Fibroblast of gingiva (primary cell): ENCODE data around the gene SLC15A5.

Source experiments
- DNase-seq: peaks from one replicate; pipeline ENCODE4 v3.0.0-alpha.2; 2011; ENCODE audit warnings: low read depth

Gene SLC15A5

DNA sequence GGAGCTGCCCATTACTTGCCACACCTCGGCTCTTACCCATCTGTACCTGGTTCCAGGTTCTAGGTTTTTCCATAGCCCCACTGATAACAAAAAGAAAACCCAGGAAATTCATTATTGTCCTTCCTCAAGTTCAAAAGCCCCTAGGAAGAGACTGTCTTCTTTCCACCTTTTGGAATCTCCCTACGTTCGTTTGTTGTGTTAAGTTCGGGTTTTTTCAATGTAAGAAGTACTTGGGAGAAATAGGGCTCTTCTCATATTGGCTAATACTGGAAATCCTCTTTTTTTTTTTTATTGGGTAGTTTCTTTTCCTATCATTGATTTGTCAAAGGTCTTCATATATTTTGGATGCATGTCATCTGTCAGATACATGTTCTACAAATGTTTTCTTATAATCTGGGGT, 17.3 kb downstream of the SLC15A5 start:
- DNase-seq: no peak

DNA sequence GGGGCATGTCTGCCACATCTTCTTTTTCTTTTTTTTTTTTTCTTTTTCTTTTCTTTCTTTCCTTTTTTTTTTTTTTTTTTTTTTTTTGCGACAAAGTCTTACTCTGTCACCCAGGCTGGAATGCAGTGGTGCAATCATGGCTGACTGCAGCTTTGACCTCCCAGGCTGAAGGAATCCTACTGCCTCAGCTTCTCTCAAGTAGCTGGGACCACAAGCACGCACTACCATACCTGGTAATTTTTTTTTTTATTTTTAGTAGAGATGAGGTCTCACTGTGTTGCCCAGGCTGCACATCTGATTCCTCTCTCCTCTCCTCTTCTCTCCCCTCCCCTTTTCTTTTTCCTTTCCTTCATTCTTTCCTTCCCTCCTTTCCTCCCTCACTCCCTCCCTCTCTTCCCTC, 18.5 kb downstream of the SLC15A5 start:
- no peak for DNase-seq

DNA sequence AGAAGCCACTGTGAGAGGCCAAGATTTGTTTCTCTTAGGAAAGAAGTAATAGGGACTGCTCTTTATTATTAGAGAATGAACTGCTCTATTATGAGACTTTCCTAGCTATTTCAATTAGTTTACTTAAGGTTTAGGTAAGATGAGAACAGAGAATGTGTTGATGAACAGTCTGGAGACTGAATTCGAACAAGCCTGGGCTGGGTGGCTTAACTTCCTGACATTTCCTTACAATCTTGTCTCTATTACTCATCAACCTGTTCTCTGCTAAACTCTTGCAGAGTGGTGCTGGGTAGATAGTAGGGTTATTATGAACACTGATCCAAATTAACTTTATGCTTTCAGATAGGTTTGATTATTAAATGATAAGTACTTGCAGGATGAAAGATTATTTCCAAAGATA, 31.2 kb downstream of the SLC15A5 start:
- DNase-seq: no peak

DNA sequence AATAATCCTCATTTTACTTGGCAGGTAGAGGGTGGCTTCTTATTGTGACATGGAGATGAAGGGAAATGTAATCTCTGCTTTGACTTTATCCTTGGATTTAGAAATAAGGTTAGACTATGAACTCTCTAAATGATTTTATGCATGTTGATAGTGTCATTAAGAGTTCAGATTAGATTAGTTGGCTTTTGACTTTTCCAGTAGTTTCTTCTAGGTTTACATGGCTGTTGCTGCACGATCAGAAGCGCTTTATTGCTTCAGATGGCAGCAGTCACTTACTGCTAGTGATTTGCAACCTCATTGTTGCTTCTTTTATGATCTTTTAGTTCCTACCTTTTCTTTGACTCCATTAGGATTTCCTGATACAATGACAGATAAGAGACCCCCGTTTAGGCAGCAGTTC, 32.3 kb downstream of the SLC15A5 start:
- no peak for DNase-seq

DNA sequence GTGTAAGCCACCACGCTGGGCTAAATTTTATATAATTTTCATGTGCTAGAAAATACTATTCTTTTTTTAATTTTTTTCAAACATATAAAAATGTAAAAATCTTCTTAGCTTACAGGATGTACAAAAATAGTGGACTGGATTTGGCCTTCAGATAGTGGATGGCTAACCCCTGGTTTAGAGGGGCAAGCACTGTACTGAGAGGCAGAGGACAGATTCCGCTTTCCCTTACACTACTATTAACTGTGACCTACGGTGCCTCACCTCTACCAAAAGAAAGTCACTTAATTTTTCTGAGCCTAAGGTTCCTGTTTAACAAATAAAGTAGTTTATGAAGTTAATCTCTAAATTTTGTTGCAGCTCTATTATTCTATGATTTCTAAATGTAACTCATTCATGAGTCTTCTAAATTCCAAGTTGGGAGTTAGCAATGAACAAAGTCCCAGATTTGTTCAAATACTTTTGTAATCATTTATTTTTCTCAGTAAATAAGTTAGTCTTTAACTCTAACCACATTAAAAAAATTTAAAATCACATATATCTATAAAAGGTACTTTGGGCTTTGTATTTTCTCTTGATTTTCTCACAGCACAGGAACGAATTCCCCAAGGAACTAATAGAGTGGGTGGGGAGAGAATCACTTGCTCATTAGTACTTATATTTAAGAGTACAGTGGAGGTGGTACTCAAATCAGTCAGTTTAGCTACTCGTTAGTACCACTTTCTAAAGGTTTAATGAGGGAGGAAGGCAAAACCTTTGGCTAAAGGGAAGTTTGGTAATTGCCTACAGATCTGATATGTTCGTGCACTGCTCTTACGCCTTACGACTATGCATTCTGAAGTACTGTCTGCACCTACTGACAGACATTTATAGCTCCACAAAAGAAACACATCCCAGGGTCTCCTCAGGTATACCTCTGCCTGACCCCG, 33.7 kb downstream of the SLC15A5 start:
- no peak for DNase-seq

DNA sequence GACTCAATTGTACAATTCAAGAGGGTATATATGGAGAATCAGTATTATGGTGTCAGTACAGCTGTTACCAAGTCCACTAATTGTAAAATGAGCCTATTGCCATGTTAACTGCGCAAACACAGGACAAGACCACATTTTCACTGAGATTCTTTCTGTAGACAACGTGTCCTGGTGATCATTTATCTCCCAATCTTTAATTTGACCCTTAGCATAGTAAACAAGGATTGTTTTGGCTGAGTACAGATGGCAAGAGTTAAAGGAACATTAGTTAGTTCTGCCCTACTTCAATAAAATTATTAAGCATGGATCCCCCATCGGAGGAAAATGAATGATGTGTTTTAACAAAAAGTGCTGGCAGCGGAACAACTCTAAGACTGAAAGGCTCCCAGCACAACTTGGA, 36.1 kb downstream of the SLC15A5 start:
- DNase-seq: no peak

DNA sequence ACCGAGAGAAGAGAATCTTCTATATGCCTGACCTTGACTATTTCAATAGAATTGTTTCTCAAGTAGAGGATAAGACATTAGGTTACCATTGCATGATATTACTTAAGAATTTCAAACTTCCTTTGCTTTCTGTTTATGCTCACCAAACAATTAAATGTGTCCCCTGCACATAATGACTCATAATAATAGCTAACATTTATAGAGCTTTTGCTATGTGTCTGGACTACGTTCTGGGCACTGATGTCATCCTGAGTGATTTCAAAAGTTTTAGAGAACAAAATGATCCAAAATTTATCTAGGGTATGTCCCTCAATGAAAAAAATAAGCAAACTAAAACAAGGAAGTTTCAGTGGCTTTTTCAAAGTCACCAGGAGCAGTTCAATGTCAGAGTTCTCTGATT, 38.8 kb downstream of the SLC15A5 start:
- peak; percentile 79 for DNase-seq

DNA sequence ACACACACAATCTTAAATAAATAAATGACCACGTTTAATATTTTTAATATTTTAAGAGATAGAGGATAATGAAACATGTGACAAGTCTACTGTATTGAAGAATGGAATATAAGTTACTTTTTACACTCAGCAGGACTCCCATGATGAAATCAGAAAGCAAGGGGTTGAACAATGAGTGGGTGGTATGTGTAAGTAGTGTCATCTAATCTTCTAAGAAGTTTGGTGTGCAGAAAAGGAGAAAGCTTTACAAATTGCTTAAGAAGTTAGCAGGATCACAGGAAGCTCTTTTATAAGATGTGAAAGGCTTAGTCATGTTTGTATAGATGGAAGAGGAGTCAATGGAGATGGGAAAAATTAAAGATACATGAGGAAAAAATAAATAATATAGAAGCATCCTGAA, 47.8 kb downstream of the SLC15A5 start:
- no peak for DNase-seq

DNA sequence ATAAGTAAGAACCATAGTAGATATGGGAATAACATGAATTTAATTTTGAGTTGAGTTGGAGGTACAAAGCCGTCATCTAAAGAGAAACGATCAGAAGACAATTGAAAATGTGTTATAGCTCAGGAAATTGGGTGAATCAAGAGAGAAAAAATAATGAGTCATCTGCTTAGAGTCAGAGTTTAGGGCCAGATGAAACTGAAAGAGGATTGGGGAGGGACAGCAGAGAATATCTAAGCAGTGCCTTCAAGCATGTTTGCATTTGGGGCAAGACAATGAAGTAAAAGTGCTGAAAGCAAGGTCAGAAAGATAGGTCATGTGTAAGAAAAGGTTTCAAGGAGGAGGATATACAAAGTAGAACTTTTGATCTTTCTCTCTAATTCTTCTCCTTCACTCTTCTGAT, 49.4 kb downstream of the SLC15A5 start:
- no peak for DNase-seq

DNA sequence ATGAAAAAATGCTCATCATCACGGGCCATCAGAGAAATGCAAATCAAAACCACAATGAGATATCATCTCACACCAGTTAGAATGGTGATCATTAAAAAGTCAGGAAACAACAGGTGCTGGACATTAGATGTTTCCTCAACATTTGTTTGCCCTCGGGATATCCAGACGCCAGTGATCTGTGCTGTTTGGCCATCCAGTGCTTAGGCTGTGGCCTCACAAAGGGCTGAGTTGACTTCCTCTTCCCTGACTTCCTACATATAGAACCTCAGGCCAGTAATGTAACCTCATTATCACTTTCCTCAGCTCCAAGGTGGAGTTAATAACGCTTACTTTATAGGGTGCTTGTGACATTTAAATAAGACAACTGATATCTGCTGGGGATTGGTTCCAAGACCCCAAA, 51.8 kb downstream of the SLC15A5 start:
- no peak for DNase-seq

DNA sequence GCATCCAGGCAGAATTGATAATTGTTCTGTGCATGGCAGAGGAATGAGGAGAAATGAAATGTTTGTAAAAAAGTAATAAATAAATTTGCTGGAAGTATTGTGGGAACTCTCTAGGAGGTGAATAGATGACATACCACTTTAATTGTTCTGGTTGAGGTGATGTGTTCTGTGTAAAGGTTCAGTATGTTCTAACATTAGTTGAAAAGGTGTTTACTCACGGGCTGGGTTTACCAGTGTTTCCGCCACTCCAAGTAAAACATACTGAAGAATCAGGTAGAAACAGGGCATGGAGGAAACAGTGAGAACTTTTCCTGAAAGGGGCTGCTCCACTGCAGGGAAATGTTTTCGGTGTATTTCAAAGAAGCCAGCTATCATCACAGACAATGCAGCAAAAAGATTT, 53.3 kb downstream of the SLC15A5 start:
- DNase-seq: no peak

DNA sequence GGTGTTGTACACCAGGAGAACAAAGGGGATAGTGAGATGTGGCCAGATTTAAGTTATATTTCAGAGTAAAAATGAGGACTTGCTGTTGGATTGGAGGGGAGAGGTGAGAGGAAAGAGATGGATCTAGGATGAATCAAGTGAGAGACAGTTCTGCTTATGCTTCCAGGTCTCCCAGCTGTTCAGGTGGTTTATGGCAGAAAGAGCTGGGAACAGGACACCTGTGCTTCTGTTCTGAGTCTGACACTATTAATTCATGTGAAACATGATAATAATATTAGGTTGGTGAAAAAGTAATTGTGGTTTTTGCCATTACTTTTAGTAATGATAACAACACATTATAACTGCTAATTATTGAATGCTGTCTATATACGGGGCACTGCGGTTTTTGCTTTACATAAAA, 55.7 kb downstream of the SLC15A5 start:
- no peak for DNase-seq

DNA sequence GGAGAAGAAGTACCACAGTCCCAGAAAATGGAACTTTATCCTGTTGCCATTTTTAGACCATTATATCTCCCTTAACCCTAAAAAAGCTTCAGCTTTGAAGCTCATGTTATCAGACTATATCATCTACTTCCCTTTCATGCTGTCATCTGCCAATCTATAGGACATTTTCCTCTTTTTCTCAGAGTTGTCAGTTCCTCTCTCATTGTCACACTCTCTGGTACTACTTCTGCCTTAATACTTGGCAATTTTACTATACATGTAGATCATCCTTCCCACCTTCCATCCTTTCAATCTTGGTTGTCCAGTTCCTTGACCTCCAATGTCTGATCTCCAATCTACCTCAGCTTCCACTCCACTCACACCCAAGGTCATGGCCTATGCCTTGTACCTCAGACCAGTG, 57.4 kb downstream of the SLC15A5 start:
- DNase-seq: no peak

DNA sequence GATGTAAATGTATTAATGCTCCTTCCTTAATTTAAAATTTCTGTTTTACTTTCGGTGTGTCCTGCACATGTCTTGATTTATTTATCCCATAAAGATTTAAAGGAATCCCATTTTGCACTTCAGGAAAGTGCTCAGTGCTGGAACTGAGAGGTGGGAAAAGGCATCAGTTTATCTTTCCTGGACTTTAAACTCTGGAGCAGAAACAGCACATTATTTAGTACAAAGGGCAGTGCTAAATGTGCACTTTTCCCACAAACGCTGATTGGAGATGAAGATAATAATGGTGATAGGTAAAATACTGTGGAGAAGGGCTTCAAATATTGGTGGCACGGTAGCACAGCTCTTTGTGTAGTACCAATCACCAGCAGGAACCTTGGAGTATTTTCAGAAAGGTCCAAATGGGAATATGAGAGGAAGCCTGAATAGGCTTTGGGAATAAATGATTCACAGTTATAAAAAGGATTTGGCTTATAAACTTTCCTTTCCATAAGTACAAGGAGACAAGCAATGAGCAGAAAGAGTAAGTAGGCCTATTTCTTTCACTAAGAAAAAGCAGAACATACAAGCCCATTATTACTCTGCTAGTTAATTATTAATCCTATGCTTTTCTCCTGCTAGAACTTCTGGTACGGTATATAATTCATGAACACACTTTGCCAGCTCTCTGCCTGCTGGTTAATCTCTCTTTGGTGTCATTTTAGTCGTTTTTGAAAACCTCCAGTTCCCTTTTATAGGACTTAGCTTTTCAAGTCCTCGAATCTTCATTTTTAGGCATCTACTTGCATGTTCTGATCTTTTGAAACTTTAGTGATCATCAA, 58.3 kb downstream of the SLC15A5 start:
- no peak for DNase-seq

DNA sequence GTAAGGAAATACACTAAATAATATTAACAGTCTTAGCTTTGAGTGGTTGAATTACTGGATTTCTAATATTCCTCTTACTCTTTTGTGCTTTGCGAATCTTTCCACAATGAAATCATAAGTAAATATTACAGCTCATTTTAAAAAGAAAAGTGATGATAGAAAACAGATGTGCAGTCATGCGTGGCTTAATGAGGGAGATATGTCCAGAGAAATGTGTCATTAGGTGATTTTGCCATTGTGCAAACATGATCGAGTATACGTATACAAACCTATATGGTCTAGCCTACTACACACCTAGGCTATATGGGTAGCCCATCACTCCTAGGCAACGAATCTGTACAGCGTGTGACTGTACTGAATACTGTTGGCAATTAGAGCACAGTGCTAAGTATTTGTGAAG, 59.3 kb downstream of the SLC15A5 start:
- DNase-seq: no peak

DNA sequence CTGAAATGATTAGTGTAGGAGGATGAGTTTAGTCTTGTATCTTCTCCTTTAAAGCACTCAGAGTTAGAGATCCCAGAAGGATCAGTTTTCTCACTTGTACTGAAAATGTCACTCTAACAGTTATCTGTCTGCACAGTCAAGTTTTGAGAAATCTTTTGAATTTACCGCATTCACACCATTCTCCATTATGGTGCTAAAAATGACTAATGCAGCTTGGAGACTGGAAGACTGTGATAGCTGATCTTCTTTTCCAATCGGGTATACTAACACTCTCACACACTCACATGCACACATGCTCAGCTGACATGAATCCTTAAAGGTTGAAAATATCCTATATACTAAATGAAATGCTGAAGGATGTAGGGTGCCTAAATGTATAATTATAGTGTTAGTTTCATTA, 65.8 kb downstream of the SLC15A5 start:
- no peak for DNase-seq

DNA sequence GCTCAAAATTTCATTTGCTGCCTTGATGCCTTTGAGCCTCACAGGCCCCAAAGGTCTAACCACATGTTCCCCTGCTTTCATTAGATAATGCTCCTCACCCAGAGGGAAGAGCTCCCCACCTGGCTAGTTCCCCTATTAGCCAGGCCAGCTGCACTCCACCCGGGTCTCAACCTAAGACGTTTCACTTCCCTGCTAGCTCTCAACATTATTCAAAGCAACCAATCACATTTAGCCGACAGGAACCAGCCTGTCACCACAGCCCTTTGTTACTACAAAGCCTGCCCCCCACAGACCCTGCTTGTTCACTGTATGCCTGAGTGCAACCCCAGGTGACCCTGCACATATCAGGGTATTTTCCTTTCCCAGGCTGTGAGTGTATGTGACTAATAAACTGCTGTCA, 78.6 kb downstream of the SLC15A5 start:
- no peak for DNase-seq

DNA sequence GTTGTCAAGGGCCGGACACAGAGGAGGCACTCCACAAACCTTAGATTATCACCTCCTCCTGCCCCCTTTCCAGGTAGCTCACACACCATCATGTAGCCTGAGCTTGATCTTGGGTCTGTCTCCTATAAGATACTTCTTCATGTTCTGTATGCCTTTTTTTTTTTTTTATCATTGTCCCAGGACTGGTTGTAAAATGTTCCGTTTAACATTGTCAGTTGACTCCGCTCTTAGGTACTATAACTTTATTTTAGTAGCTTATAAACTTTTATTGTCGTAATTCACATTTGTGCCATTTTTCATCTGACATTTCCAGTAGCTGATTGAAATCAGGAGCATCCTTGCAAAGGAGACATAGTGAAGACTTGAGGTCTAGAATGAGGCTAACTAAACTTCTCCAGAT, 79.9 kb downstream of the SLC15A5 start:
- DNase-seq: no peak

DNA sequence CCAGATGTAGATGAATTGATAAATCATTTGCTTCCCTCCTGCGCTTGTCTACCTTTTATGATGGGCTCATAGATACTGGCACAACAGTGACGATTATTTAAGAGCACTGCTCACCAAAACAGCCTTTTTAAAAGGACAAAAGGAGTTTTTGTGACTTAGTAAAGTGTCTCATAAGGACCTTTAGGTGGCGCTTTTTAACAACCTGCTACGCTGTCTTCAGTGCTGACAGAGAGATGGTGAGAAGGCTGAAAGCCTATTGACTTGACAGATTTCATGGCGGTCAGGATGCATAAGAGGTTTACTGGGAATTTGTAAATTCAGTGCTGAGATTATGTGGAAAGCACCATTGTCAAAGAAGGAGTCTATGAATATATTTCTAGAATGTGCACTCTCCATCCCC, 87.6 kb downstream of the SLC15A5 start:
- no peak for DNase-seq

DNA sequence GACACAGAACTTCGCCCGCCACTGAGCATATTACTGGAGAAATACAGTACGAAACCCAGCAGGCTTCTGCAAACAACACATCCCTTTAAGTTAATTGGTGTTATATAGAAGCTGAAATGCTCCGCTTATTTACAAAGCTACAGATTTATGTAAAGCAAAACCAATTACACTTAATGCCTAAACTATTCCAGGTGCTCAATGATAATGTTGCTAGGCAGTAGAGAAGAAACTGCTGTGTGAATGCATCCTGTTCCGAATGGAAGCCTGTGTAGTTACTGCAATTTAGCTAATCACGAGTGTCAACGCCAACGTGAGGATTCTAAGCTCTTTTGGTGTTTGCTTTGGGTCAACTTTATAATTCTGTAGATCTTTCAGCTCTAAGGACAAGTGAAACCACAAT, 89.8 kb downstream of the SLC15A5 start:
- no peak for DNase-seq

DNA sequence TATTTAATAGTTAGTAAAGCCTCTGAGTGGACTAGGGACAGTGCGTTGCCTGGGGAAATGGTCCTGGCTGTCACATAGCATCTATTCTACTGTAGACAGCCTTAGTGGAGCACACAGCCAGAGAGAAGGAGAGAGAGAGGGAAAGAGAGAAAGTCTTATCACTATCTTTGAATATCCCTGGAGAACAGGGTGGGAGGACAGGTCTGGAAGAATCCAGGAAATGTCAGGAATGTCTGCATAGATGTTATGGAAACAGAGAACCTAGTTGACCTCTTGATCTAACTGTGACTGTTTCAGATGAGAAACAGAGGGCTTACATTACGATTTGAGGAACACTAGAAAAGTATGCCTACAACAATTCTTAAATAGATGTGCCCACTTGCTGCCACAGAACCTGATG, 92.8 kb downstream of the SLC15A5 start:
- DNase-seq: no peak

DNA sequence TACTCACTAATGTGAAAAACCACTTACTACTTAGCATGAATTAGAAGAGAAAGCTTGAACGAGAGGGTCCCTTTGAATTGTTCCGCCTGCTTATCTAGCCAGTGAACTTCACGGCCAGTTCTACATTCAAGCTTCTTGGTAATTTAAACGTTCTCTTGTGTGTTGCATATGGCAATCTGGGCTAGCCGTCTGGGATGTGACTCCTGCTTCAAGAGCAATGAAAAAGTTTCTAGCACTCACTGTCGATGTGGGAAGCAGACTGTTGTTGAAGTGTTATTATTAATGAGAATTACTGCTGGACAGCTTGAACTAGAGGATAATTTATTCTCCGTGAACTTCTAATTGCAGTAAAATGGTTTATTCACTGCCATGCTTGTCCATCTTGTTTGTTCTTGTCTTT, 93.9 kb downstream of the SLC15A5 start:
- no peak for DNase-seq

DNA sequence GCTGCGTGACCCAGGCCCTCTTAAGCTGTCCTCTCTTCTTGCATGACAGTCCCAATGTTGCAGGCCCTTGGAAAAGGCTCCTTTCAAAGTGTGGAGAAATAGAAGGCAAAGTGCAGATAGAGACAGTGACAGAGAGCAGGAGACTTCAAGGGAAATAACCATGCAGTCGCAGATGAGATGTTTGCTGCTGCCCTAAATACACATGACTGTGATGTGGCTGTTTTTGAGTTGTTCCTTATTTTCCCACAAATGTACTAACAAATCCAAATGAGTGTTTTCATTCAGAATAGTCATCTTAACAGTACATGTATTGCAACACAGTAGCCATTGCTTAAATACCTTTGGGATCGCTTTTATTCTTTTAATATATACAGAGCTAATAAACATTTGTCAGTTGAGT, 101.6 kb downstream of the SLC15A5 start:
- peak; percentile 54 for DNase-seq
